ENCODE measurements around the gene EXPH5.
"Not testable (repeated sequence)": the region's sequence is repeated elsewhere in the genome, so short reads cannot be mapped to it uniquely, and the experiment has no call there.

The EXPH5 gene

DNA sequence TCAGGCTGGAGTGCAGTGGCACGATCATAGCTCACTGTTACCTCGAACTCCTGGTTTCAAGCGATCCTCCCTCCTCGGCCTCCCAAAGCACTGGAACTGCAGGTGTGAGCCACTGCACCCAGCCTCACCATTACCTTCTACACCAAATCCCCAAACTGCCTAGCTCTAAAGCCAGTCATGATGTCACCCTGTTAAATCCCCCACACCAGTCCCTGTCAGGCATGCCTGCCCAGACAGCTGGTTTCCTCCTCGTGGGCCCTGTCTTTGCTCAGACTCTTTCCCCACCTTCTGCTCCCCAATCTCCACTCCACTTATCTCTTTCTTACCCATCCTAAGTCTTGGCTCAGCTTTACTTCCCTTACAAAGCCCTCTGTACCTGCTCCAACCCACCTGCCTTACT, 12.5 kb upstream of the EXPH5 start:
- H3K9ac ChIP-seq (ENCODE audit: low read depth, low read length, poor library complexity, severe bottlenecking): no peak overlapping the region
- no peaks in the 10 kb centered on the region for H3F3A ChIP-seq (ENCODE audit: low read depth)
- H3K36me3 ChIP-seq (ENCODE audit: insufficient read depth, low read length): no peaks in the 10 kb centered on the region
- H3K79me2 ChIP-seq (ENCODE audit: insufficient read depth, low read length): no peaks in the 10 kb centered on the region
- H3K9me2 ChIP-seq (replicated peaks; ENCODE audit: low read depth, low read length): no peaks in the 10 kb centered on the region
- no peaks in the 10 kb centered on the region for H3K27me3 ChIP-seq (ENCODE audit: insufficient read depth, low read length, poor library complexity, severe bottlenecking)
- TF ChIP-seq, protein P1, sequence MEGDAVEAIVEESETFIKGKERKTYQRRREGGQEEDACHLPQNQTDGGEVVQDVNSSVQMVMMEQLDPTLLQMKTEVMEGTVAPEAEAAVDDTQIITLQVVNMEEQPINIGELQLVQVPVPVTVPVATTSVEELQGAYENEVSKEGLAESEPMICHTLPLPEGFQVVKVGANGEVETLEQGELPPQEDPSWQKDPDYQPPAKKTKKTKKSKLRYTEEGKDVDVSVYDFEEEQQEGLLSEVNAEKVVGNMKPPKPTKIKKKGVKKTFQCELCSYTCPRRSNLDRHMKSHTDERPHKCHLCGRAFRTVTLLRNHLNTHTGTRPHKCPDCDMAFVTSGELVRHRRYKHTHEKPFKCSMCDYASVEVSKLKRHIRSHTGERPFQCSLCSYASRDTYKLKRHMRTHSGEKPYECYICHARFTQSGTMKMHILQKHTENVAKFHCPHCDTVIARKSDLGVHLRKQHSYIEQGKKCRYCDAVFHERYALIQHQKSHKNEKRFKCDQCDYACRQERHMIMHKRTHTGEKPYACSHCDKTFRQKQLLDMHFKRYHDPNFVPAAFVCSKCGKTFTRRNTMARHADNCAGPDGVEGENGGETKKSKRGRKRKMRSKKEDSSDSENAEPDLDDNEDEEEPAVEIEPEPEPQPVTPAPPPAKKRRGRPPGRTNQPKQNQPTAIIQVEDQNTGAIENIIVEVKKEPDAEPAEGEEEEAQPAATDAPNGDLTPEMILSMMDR (conservative IDR thresholded peaks at IDR 0.05; ENCODE audit: low read length): no peak
- no peak for TF ChIP-seq EZH2phosphoT487 (IDR thresholded peaks at IDR 0.05; ENCODE audit: borderline replicate concordance)
- H4K20me1 ChIP-seq (ENCODE audit: insufficient read depth, low read length, poor library complexity, severe bottlenecking): no peaks in the 10 kb centered on the region
- no peaks in the 10 kb centered on the region for H3K4me1 ChIP-seq (ENCODE audit: insufficient read depth, low read length, poor library complexity, severe bottlenecking)
- H3K4me3 ChIP-seq (ENCODE audit: low read length, poor library complexity, severe bottlenecking): no peak overlapping the region
- H3K9me3 ChIP-seq (ENCODE audit: insufficient read depth, low read depth, low read length): no peaks in the 10 kb centered on the region
- H2AFZ ChIP-seq (ENCODE audit: low read length): no peak overlapping the region
- no peak overlapping the region for H3K4me2 ChIP-seq (ENCODE audit: low read depth, low read length, poor library complexity, severe bottlenecking)

DNA sequence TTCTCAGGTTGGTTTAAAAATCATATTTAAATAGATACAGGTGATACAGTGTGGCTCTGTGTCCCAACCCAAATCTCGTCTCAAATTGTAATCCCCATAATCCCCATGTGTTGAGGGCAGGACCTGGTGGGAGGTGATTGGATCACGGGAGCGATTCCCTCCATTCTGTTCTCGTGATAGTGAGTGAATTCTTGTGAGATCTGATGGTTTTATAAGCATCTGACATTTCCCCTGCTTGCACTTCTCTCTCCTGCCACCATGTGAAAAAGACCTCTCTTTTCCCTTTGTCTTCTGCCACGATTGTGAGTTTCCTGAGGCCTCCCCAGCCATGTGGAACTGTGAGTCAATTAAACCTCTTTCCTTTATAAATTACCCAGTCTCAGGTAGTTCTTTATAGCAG, 9.2 kb upstream of the EXPH5 start:
- not testable (repeated sequence) for H3F3A ChIP-seq (ENCODE audit: low read depth); H3K27me3 ChIP-seq (ENCODE audit: insufficient read depth, low read length, poor library complexity, severe bottlenecking); H3K9ac ChIP-seq (ENCODE audit: low read depth, low read length, poor library complexity, severe bottlenecking); H3K9me3 ChIP-seq (ENCODE audit: insufficient read depth, low read depth, low read length); H3K4me2 ChIP-seq (ENCODE audit: low read depth, low read length, poor library complexity, severe bottlenecking); H3K4me1 ChIP-seq (ENCODE audit: insufficient read depth, low read length, poor library complexity, severe bottlenecking); H3K9me2 ChIP-seq (replicated peaks; ENCODE audit: low read depth, low read length); H3K36me3 ChIP-seq (ENCODE audit: insufficient read depth, low read length); H3K4me3 ChIP-seq (ENCODE audit: low read length, poor library complexity, severe bottlenecking); H3K79me2 ChIP-seq (ENCODE audit: insufficient read depth, low read length); H2AFZ ChIP-seq (ENCODE audit: low read length); H4K20me1 ChIP-seq (ENCODE audit: insufficient read depth, low read length, poor library complexity, severe bottlenecking)

DNA sequence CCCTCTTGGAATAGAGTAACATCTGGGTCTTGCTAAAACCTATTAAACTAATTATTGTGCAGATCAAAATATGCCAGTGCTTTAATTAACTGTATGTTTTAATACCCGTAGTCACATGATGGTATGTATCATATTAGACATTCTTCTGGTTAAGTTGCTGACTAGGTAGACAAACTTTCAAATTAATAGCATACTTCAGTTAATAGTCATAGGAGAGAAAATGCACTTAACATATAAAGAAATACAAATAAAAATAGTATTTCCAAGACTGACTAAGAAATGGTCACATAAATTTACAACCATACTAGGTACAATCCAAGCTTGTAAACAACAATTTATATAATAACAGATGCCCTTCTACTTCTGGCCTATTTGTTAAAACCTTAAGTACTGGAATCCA, 7.6 kb upstream of the EXPH5 start:
- no peak overlapping the region for H3K4me2 ChIP-seq (ENCODE audit: low read depth, low read length, poor library complexity, severe bottlenecking)
- no peaks in the 10 kb centered on the region for H3K9me3 ChIP-seq (ENCODE audit: insufficient read depth, low read depth, low read length)
- H3K79me2 ChIP-seq (ENCODE audit: insufficient read depth, low read length): no peaks in the 10 kb centered on the region
- H3K4me1 ChIP-seq (ENCODE audit: insufficient read depth, low read length, poor library complexity, severe bottlenecking): no peaks in the 10 kb centered on the region
- no peaks in the 10 kb centered on the region for H3K36me3 ChIP-seq (ENCODE audit: insufficient read depth, low read length)
- no peaks in the 10 kb centered on the region for H4K20me1 ChIP-seq (ENCODE audit: insufficient read depth, low read length, poor library complexity, severe bottlenecking)
- no peak overlapping the region for H3K9ac ChIP-seq (ENCODE audit: low read depth, low read length, poor library complexity, severe bottlenecking)
- no peaks in the 10 kb centered on the region for H3K27me3 ChIP-seq (ENCODE audit: insufficient read depth, low read length, poor library complexity, severe bottlenecking)
- no peak overlapping the region for H2AFZ ChIP-seq (ENCODE audit: low read length)
- no peaks in the 10 kb centered on the region for H3K9me2 ChIP-seq (replicated peaks; ENCODE audit: low read depth, low read length)
- H3K4me3 ChIP-seq (ENCODE audit: low read length, poor library complexity, severe bottlenecking): no peak overlapping the region
- TF ChIP-seq, protein P1 (conservative IDR thresholded peaks at IDR 0.05; ENCODE audit: low read length): no peak
- TF ChIP-seq EZH2phosphoT487 (IDR thresholded peaks at IDR 0.05; ENCODE audit: borderline replicate concordance): no peak
- no peaks in the 10 kb centered on the region for H3F3A ChIP-seq (ENCODE audit: low read depth)

DNA sequence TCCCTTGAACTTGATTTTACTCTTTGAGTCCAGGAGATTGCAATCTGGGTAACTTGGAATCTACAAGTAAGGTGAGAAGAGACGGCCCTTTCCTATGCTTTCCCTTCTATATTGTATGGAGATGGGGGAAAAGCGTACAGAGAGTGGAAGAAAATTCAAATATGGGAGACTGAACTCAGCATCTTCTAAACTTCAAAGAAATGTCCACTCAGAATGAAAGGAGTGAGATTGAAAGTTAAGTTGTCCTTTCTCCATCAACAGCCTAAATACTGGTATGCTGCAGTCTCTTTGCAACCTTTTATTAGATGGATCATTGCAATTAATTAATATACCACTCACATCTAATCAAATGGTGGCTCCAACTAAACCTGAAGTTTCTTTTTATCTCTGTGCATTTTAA, 6.4 kb upstream of the EXPH5 start:
- Histone ChIP-seq H3F3A (ENCODE audit: low read depth) (no peaks in the 10 kb centered on the region), H3K9me2 (replicated peaks; ENCODE audit: low read depth, low read length) (no peaks in the 10 kb centered on the region), H3K4me1 (ENCODE audit: insufficient read depth, low read length, poor library complexity, severe bottlenecking) (no peaks in the 10 kb centered on the region), H2AFZ (ENCODE audit: low read length) (0 out of 2 replicates have a peak overlapping the region, but pooled peaks have one; percentile 10), H3K27me3 (ENCODE audit: insufficient read depth, low read length, poor library complexity, severe bottlenecking) (no peaks in the 10 kb centered on the region), H3K36me3 (ENCODE audit: insufficient read depth, low read length) (no peaks in the 10 kb centered on the region), H3K79me2 (ENCODE audit: insufficient read depth, low read length) (no peaks in the 10 kb centered on the region), H3K4me3 (ENCODE audit: low read length, poor library complexity, severe bottlenecking) (no peak overlapping the region), H3K9me3 (ENCODE audit: insufficient read depth, low read depth, low read length) (no peaks in the 10 kb centered on the region), H3K4me2 (ENCODE audit: low read depth, low read length, poor library complexity, severe bottlenecking) (no peak overlapping the region), H4K20me1 (ENCODE audit: insufficient read depth, low read length, poor library complexity, severe bottlenecking) (no peaks in the 10 kb centered on the region), H3K9ac (ENCODE audit: low read depth, low read length, poor library complexity, severe bottlenecking) (no peak overlapping the region)
- TF ChIP-seq, protein P1 (conservative IDR thresholded peaks at IDR 0.05; ENCODE audit: low read length): no peak
- no peak for TF ChIP-seq EZH2phosphoT487 (IDR thresholded peaks at IDR 0.05; ENCODE audit: borderline replicate concordance)
